PFSK-1 (cell line): ENCODE measurements around the gene PAQR7.

ENCODE experiments used
- FOXP2 ChIP-seq: optimal IDR thresholded peaks from 2 replicates; pipeline ENCODE3; 2011; ENCODE audit warnings: borderline replicate concordance, control low read depth, inconsistent platforms; ENCODE audit not compliant: insufficient read depth; ENCODE audit errors: extremely low read length, extremely low read depth
- POLR2AphosphoS5 ChIP-seq: IDR thresholded peaks from 2 replicates; pipeline ENCODE4 v1.6.1; 2012; ENCODE audit warnings: low read depth, mild to moderate bottlenecking, control low read depth, low read length, moderate library complexity
- REST ChIP-seq, 2 experiments: IDR thresholded peaks; 2 replicates each; pipeline versions ENCODE4 v1.6.1 to v1.8.0; 2011 to 2012; ENCODE audit warnings: low read depth in 2 of 2, low read length in 2 of 2, control low read depth in 1 of 2, inconsistent platforms in 1 of 2, mild to moderate bottlenecking in 1 of 2, moderate library complexity in 1 of 2; ENCODE audit not compliant: insufficient read depth in 1 of 2
- SIN3A ChIP-seq: IDR thresholded peaks from 2 replicates; pipeline ENCODE4 v1.6.1; 2012; ENCODE audit warnings: mild to moderate bottlenecking, low read length, moderate library complexity, borderline replicate concordance; ENCODE audit not compliant: insufficient read depth

GRCh38 chr1:25867210-25867991 lies 8.1 kb downstream of the PAQR7 start:
- TF ChIP-seq REST (IDR thresholded peaks at IDR 0.05; ENCODE audit: insufficient read depth in 1 of 2, low read depth in 2 of 2, low read length in 2 of 2) = no peak
- no peak for TF ChIP-seq POLR2AphosphoS5
- no peak for TF ChIP-seq FOXP2
- no peak for TF ChIP-seq SIN3A
